ENCODE measurements around the gene FRMD7.

DNA sequence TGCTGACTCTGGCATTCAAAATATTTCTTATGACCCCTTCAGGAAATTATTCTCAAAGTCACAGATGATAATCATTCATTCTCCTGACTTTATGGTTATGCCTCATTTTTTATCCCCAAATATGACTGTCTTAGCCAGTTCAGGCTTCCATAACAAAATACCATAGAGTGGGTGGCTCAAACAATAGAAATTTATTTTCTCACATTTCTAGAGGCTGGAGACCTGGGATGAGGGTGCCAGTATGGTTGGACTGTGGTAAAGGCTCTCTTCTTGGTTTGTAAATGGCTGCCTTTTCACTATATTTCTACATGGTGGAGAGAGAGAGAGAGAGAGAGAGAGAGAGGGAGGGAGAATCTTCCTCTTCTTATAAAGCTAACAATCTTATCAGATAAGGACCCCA lies 20.5 kb downstream of the FRMD7 start:
- TF ChIP-seq, protein P1, sequence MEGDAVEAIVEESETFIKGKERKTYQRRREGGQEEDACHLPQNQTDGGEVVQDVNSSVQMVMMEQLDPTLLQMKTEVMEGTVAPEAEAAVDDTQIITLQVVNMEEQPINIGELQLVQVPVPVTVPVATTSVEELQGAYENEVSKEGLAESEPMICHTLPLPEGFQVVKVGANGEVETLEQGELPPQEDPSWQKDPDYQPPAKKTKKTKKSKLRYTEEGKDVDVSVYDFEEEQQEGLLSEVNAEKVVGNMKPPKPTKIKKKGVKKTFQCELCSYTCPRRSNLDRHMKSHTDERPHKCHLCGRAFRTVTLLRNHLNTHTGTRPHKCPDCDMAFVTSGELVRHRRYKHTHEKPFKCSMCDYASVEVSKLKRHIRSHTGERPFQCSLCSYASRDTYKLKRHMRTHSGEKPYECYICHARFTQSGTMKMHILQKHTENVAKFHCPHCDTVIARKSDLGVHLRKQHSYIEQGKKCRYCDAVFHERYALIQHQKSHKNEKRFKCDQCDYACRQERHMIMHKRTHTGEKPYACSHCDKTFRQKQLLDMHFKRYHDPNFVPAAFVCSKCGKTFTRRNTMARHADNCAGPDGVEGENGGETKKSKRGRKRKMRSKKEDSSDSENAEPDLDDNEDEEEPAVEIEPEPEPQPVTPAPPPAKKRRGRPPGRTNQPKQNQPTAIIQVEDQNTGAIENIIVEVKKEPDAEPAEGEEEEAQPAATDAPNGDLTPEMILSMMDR (IDR thresholded peaks at IDR 0.05): no peak
- no peak for TF ChIP-seq POLR2AphosphoS5 (IDR thresholded peaks at IDR 0.05)
- TF ChIP-seq POLR2A (IDR thresholded peaks at IDR 0.05): no peak
